Islet of Langerhans (tissue), 1 donor: ENCODE measurements around the gene OR6C1.
"Not testable (repeated sequence)": the region's sequence is repeated elsewhere in the genome, so short reads cannot be mapped to it uniquely, and the experiment has no call there.

Source experiments
- FAIRE-seq: peaks from one replicate; lab custom pipeline; 2011; peaks lifted over from hg19 to GRCh38; lab: Jason Lieb, UNC

The OR6C1 gene

DNA sequence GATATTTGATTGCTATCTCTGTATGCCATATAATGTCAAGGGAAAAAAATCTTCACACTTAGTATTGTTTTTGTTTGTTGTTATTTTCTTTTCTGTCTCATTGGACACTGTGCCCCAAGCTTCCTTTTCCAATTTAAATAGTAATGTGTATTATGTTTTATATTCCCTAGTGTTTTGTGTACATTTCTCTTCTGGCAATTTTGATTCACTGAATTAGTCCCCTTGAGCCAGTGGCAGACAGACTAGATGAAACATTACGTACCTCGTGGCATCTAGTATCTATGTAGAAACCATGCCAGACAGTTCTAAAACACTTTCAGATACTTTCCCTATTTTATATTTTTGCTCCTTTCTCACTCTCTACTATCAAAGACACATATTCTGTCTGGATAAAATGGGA lies at the start of gene OR6C1:
Gene OR6C1 (plus strand): TSS at position 301 of the 400 bp plus-strand sequence. CDS start 6,257 bp downstream, outside the sequence.
- no peak for FAIRE-seq

DNA sequence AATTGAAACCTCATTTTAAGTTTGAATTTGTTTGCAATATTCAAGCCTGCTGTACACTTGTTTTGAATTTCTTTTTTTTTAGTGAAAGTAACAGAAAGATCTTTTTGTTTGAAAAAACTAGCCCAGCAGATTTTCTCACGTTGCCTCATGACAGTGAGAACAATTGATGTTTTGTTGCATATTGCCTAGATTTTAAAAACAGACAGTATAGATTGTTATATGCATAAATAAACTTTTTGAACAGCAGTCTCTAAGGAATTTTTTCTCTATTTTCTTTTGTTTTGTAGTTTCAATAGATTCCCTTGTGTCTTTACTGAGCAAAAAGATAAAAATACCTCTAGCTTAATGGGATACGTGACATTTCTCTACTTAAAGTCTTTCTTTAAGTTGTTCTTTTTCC lies 33.2 kb upstream of the OR6C1 start:
- FAIRE-seq = no peak

DNA sequence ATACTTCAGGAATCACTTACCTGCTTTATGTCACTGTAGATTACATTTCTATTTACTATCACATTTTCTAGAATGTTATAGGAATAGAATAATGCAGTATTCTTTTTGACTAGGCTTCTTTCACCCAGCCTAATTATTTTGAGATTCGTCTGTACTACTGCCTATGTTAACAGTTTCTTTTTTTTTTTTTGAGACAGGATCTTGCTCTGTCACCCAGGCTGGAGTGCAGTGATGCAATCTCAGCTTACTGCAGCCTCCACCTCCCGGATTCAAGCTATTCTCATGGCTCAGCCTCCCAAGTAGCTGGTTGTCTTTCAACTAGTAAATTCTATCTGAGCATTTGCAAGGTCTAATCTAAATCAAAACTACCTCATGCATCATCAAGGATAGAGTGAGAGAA lies 24.1 kb upstream of the OR6C1 start:
- no peak for FAIRE-seq

DNA sequence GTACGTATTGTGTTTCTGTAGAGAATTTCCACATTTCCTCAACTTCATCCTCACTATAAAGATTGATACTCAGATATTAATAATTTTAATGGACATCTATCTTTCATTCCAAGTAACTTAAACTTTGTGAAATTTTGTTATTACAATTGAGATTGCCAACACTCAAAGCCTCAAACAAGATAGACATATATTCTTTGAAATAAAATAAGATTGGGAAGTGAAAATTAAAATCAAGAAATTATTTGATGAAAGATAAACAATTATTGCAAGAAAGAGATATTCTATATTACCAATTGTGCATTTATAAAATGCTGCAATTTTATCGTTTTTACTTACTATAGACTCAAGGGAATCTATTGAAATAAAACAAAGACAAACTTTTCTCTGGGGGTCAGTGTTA lies 17.7 kb upstream of the OR6C1 start, which contains the start of gene OR6C6:
Gene OR6C6 (minus strand): TSS at position 101 of the 400 bp plus-strand sequence. CDS start 1,337 bp downstream, outside the sequence.
- FAIRE-seq = no peak

DNA sequence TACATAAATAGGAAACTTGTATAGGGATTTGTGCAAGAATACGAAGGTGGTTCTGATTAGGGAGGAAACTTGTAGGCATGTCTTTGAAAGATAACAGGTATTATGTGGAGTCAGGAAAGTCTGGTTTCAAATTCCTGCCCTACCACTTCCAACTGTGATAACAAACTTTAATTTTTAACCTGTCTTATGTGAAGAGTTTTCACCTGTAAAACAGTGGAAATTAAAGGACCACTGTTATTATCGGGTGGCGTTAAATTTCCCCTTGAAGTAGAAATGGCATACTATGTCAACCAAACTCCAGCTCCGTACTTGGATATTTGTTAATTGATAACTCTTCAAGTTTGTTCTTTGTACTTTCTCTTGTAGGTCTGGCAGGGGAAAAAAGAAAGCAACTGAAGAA lies 6.1 kb downstream of the OR6C1 start:
- no peak for FAIRE-seq

DNA sequence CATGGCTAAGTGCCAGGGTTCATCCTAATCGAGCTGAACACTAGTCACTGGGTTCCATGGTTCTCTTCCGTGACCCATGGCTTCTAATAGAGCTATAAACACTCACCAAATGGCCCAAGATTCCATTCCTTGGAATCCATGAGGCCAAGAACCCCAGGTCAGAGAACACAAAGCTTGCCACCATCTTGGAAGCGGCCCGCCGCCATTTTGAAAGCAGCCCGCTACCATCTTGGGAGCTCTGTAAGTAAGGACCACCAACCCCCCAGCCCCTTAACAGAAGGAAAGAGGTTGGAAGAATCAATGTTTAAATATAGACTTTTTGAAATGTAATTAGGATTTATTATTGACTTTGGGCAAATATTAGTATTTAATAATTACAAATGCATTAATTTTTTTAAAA lies 11.7 kb downstream of the OR6C1 start:
- not testable (repeated sequence) for FAIRE-seq

DNA sequence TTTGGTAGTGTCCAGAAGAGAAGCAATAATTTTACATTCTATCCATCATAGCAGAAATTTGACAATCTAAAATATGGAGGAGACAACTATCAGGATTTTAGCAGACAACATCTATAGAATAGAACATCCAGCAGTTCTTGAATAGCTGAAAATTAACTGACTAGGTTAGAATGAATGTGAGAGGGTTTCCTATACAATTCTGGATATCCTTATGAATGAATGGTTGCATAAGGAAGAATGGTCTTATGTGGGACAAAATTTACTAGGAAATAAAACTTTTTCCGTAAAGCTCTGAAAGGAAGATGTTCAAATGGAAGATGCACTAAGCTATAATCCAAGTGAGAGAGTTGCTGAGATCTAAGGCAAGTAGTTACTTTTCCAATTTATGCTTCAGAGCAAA lies 16.3 kb downstream of the OR6C1 start, which contains the start of gene OR6C3:
Gene OR6C3 (plus strand): TSS at position 301 of the 400 bp plus-strand sequence. CDS start 955 bp downstream, outside the sequence.
- no peak for FAIRE-seq

DNA sequence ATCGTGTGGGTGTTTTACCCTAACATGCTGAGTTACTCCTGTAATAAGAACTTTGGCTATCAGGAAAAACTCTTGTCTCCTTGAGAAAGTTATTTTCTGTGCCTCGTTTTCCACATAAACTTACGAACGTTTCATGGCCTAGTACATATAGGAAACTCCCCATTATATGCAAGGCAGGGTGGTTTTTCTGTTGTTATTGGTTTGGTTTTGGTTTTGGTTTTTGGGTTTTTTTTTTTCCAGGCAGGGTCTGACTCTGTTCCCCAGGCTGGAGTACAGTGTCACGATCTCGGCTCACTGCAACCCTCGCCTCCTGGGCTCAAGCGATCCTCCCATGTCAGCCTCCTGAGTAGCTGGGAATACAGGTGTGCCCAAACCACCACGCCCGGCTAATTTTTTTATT lies 21.9 kb downstream of the OR6C1 start:
- no peak for FAIRE-seq

DNA sequence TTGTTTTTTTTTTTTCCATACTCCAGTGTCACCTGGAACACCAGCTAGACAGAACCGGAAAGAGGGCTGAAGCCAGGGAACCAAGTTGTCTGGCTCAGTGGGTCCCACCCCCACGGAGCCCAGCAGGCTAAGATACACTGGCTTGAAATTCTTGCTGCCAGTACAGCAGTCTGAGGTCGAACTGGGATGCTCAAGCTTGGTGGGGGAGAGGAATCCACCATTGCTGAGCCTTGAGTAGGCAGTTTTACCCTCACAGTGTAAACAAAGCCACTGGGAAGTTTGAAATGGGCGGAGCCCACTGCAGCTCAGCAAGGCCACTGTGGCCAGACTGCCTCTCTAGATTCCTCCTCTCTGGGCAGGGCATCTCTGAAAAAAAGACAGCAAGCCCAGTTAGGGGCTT lies 41.2 kb downstream of the OR6C1 start:
- FAIRE-seq = not testable (repeated sequence)

DNA sequence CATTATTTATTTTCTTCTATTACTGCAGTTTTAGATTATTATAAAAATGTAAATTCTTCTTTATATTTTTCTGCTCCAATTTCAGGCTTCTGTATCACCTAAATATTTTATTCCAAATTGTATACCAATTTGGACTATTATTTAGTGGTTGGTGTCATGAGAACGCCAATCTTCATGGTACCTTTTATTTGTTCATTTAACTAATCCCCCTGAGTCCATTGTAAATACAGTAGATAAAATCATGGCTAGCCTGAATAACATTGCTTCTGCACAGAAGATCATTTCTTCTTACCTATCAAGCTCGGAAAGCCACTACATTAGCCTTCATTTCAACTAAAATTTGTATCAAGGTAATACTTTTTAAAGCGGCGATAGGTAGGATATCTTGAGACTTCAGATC lies 48.5 kb downstream of the OR6C1 start, which contains the start of gene OR6C75:
Gene OR6C75 (plus strand): TSS at position 301 of the 400 bp plus-strand sequence. CDS start 2,136 bp downstream, outside the sequence.
- no peak for FAIRE-seq

DNA sequence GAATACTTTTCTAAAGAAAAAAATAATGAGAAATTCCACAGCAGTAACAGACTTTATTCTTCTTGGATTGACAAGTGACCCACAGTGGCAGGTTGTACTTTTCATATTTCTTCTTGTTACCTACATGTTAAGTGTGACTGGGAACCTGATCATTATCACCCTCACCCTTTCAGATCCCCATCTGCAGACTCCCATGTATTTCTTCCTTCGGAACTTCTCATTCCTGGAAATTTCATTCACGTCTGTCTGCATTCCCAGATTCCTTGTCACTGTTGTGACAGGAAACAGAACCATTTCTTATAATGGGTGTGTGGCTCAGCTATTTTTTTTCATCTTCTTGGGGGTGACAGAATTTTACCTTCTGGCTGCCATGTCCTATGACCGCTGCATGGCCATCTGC lies 50.9 kb downstream of the OR6C1 start:
- no peak for FAIRE-seq
